DMS114 treated with DMSO at 0.1 percent for 48 hours (cell line): ENCODE data around the gene GPR25.
"Not testable (repeated sequence)": the region's sequence is repeated elsewhere in the genome, so short reads cannot be mapped to it uniquely, and the experiment has no call there.

Experiments
- DNase-seq: peaks from one replicate; lab custom pipeline; 2025; ENCODE audit not compliant: unreplicated experiment; lab: John Stamatoyannopoulos, UW

Gene GPR25

DNA sequence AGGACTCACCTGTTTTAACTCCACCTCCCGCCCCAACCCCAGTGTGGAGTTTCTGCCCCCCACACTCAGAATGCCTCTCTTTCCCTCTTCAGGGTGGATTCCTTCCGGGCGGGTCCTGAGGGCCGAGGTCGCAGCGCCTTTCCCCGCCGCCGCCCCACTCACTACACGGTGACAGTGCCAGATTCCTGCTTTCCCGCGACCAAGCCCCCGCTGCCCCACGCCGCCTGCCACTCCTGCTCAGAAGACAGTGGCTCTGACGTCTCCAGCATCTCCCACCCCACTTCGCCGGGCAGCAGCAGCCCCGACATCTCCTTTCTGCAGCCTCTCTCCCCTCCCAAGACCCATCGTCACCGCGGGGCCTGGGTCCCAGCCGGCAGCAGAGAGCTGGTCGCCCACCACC, 38.6 kb downstream of the GPR25 start:
- DNase-seq: no peak

DNA sequence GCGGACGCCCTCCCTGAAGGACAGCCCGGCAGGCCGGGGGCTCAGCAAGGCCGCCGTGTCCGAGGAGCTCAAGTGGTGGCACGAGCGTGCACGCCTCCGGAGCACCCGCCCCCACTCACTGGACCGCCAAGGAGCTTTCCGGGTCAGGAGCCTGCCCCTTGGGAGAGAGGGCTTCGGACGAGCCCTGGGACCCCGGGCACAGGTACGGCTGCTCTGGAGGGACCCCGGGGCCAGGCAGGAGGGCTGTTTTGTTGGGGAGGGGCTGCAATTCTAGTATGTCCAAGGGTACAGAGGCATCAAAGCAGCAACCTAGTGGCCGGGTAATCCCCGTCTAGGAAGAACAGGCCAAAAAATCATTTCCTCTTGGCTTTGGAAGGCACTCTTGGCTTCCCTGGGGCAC, 39.2 kb downstream of the GPR25 start:
- not testable (repeated sequence) for DNase-seq

DNA sequence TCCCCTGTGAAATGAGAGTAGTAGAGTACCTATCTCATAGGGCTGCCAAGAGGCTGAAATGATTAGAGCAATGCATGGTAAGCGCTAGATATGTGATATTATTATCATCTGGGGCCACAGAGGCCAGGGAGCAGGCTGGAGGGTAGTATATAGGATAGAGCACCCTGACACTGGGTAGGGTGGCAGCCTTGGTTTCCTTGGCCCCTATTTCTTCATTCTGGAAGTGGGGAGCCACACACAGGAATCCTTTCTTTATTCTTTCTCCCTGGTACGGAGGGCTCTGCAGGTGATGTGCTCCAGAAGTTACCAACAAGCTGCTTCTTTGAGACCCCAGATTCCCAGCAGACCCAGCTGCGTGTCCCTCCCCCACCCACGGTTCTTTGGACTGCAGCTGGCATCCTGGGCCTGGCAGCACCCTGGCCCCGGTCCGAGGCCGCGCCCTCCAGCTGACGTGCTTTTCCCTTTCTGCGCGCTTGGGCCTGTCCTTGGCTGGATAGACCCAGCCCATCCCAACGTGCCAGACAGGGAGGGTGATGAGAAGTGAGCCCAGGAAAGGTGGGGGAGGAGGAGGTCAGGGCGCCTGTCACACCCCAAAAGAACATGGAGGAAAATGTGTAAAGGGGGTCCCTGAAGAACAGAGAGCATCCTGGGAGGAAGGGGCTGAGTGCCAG, 40.1 kb downstream of the GPR25 start:
- DNase-seq: no peak

DNA sequence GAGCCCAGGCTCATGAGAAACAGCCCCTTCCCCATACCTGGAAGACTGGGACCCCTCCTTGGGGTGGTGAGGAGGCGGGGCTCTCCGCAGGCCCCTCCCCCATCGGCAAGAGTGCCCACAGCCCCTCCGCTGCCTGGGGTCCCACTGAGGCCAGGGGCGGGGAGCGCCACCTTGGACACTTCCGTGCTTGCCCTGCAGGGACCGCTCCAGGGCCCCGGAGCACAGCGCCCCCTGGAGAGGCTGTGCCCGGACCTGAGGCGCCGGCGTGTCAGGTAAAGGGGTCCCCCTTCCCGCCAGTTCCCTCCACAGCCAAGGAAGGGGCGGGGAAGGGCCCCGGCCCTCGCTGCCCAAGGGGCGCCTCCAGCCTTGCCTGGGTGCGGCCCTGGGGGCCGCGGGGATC, 43.4 kb downstream of the GPR25 start:
- DNase-seq: no peak

DNA sequence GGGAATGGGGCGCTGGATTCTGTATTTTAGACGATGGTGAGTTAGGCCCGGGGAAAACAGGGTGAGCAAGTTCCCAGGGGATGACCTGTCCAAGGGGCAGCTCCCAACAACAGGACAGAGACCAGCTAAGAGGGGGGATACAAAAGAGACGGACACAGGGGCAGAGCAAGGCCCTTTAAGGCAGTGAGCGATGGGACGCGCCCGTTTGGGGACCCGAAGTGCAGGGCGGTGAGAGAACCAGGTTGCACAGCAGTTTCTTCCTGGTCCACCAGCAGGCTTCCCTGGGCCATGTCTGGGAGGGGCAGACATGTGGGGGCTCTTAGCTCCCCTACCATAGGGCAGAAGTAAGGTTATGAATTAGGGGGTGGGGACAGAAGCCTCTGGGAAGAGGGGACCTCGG, 43.9 kb downstream of the GPR25 start:
- no peak for DNase-seq

DNA sequence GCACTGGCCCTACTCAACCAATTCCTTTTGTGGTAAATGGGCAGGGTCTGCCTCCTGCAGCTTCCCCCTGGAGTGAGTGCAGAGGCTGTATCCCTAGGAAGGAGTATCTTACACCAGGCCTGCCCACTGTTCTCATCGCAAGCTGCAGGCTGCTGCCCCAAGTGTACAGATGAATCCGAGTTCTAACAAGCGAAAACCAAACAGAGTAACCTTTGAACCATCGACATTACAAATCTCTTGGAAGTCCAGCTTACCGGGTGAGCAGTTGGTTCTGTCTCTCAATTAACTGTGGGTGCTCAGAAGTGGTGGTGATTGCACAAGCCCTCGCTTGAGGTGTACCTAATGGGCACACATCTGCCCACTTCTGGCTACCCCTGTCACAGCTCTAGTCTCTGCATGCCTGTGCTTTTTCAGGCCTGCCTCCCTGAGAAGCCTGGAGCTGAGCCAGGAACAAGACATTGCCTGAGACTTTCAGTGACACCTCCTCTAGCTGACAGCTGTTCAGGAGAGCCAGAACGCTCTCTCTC, 44.6 kb downstream of the GPR25 start:
- peak; percentile 7 for DNase-seq

DNA sequence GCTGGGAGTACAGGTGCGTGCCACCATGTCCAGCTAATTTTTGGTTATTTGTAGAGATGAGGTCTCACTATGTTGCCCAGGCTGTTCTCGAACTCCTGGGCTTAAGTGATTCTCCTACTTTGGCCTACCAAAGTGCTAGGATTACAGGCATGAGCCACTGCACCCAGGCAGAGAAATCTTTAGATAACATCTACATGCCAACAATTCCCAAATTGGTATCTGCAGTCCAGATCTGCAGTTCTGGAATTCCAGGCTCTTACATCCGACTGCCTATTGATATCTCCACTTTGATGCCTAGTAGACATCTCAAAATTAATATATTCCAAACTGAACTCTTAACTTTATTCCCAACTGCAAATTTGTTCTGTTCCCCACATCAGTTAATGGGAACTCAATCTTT, 45.2 kb downstream of the GPR25 start:
- DNase-seq: no peak

DNA sequence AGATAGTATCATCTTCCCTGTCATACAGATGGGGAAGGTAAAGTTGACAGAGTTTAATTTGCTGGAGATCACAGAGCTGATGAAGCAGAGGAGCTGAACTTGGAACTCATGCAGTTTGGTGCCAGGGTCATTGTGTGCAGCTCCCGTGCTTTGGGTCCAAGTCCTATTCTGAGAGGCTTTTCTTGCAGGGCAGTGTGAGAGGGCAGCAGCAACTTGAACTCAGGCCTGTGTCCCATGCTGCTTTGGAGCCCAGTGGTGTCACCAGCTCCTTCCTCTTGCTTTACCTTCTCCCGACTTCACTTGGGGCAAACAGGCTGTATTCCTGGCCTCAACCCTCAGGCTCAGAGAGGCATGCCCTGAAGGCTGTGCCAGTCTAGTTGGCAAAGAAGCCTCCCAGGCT, 46.6 kb downstream of the GPR25 start:
- no peak for DNase-seq

DNA sequence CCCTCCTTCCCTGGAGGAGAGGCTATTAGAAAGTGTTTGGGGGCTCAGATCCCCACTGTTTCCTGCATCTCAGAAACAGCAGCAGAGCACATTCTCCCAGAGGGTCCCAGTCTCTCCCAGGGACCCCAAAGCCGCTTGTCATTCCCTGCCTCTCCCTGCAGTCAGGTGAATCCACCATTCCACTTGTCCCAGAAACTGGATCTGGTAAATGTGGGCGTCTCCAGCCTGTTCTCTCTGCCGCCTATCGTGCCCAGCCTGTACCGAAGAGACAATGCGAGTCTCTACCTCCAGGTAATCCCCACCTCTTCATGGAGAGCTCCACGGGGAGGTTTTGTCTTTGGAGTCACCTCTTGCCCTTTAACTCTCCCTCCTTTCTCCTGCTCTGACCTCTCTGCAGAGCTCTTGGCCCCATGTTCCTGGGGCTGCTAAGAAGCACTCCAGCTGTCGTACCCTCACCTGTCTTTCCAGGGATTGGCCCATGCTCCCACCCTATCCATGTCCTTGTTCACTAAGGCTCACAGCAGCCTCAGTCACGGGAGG, 48.9 kb downstream of the GPR25 start:
- no peak for DNase-seq

DNA sequence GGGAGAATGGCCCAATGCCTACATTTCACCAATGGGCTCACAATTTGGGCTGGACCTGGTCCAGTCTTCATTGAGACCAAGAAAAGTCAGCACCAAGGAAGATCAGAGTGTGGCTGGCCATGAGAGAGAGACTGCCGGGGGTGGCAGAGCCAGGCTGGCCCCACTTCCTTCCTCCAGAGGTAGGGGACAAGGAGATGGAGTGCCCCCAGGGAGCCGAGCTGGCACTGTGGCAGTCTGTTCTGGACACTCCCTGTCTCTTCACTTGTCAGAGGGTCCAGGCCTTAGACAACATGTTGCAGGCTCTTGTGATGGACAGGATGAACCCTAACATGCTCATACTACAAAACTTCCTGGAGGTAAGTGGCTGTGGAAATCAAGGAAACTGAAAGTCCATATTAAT, 49.6 kb downstream of the GPR25 start:
- DNase-seq: no peak

DNA sequence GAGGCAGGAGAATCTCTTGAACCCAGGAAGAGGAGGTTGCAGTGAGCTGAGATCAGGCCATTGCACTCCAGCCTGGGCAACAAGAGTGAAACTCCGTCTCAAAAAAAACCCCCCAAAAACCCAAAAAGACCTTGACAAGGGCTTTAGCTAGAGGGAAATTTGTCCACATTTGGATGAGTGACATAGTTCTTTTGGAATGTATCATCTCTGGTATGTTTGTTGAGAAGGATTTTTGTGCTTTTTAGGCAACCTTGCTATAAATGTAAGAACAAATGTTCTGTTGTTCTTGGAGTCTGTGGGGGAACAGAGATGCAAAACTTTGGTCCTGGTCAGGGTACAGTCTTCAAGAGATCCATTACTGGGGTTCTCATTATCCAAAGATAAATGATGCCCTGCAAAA, 50.8 kb downstream of the GPR25 start:
- no peak for DNase-seq
